ENCODE measurements around the gene DUXB. TPM values are rescaled to one million over a fixed set of nuclear protein-coding genes. Genes with fewer than 3 reads are reported as not detected.

Gene DUXB
- total and polyA plus RNA-seq, 12 donors = not detected

- Histone ChIP-seq H3K9me3 (replicated peaks in 1 of 3) (no peaks in the 10 kb centered on the region), H3K4me3 (no peak overlapping the region), H3K4me1 (replicated peaks in 1 of 2) (no peaks in the 10 kb centered on the region), H3K36me3 (replicated peaks in 1 of 2) (no peaks in the 10 kb centered on the region), H3K27ac (no peak overlapping the region), H3K27me3 (no peaks in the 10 kb centered on the region)
- no peak for TF ChIP-seq POLR2A (IDR thresholded peaks at IDR 0.05)
- TF ChIP-seq, protein P1, sequence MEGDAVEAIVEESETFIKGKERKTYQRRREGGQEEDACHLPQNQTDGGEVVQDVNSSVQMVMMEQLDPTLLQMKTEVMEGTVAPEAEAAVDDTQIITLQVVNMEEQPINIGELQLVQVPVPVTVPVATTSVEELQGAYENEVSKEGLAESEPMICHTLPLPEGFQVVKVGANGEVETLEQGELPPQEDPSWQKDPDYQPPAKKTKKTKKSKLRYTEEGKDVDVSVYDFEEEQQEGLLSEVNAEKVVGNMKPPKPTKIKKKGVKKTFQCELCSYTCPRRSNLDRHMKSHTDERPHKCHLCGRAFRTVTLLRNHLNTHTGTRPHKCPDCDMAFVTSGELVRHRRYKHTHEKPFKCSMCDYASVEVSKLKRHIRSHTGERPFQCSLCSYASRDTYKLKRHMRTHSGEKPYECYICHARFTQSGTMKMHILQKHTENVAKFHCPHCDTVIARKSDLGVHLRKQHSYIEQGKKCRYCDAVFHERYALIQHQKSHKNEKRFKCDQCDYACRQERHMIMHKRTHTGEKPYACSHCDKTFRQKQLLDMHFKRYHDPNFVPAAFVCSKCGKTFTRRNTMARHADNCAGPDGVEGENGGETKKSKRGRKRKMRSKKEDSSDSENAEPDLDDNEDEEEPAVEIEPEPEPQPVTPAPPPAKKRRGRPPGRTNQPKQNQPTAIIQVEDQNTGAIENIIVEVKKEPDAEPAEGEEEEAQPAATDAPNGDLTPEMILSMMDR (IDR thresholded peaks at IDR 0.05) = no peak
- intact Hi-C loops (cut with DNase I) = no loop called here
- whole genome bisulfite sequencing, 4 donors = 74 to 80% (median 79%) methylated on average over 6 of the region's 6 CpGs
- no peak for DNase-seq
Observed at GRCh38 chr16:75695708-75696107, 5.6 kb downstream of the DUXB start.

GRCh38 chr16:75687361-75687760 lies 13.9 kb downstream of the DUXB start:
- Histone ChIP-seq H3K4me3 (no peak overlapping the region), H3K9me3 (replicated peaks in 1 of 3) (no peaks in the 10 kb centered on the region), H3K36me3 (replicated peaks in 1 of 2) (no peaks in the 10 kb centered on the region), H3K4me1 (replicated peaks in 1 of 2) (no peaks in the 10 kb centered on the region), H3K27me3 (no peaks in the 10 kb centered on the region), H3K27ac (no peak overlapping the region)
- no peak for DNase-seq
- no peak for TF ChIP-seq POLR2A (IDR thresholded peaks at IDR 0.05)
- TF ChIP-seq, protein P1 (IDR thresholded peaks at IDR 0.05) = no peak
- intact Hi-C loops (cut with DNase I) = no loop called here

DNA sequence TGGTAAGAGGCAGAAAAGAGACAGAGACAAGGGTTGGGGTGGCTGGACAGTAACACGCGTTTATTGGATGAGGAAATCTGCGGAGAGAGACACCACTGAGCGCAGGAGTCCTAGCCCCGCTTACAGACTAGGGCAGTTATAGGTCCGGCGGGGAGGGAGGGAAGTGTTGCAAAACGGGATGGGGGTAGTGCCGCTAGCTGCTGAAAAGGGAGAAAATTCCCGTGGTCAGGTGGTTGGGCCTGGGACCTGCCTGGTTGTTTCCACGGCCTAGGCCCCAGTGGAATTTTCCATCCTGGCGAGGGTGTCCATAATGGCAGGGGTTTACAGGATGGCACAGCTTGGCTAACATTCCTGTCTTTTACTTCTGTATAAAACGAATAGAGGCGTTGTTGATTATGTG lies 19.0 kb downstream of the DUXB start:
- no peak for TF ChIP-seq POLR2A (IDR thresholded peaks at IDR 0.05)
- TF ChIP-seq, protein P1 (IDR thresholded peaks at IDR 0.05) = no peak
- 82 to 89% (median 85%) methylated on average over 14 of the region's 14 CpGs for WGBS, 4 donors
- Histone ChIP-seq H3K9me3 (replicated peaks in 1 of 3) (no peaks in the 10 kb centered on the region), H3K4me1 (replicated peaks in 1 of 2) (no peaks in the 10 kb centered on the region), H3K27ac (no peak overlapping the region), H3K36me3 (replicated peaks in 1 of 2) (no peaks in the 10 kb centered on the region), H3K27me3 (no peaks in the 10 kb centered on the region), H3K4me3 (no peak overlapping the region)
- no peak for DNase-seq
- intact Hi-C loops (cut with DNase I) = no loop called here

GRCh38 chr16:75679366-75679765 lies 21.9 kb downstream of the DUXB start:
- no peak for DNase-seq
- Histone ChIP-seq H3K4me3 (no peak overlapping the region), H3K9me3 (replicated peaks in 1 of 3) (no peaks in the 10 kb centered on the region), H3K4me1 (replicated peaks in 1 of 2) (no peaks in the 10 kb centered on the region), H3K27ac (no peak overlapping the region), H3K36me3 (replicated peaks in 1 of 2) (no peaks in the 10 kb centered on the region), H3K27me3 (no peaks in the 10 kb centered on the region)
- no peak for TF ChIP-seq POLR2A (IDR thresholded peaks at IDR 0.05)
- TF ChIP-seq, protein P1 (IDR thresholded peaks at IDR 0.05) = no peak
- 81 to 88% (median 82%) methylated on average over 5 of the region's 5 CpGs for WGBS, 4 donors
- intact Hi-C loops (cut with DNase I) = no loop called here

All from adrenal gland (tissue), 12 donors.